Osteoblast (primary cell): ENCODE measurements around the gene OR10H2. TPM values are rescaled to one million over a fixed set of nuclear protein-coding genes. Genes with fewer than 3 reads are reported as not detected.
"Not testable (repeated sequence)": the region's sequence is repeated elsewhere in the genome, so short reads cannot be mapped to it uniquely, and the experiment has no call there.

ENCODE experiments used
- DNase-seq: peaks from one replicate; pipeline ENCODE4 v3.0.0; 2011; ENCODE audit warnings: low spot score, mixed read lengths; ENCODE audit not compliant: insufficient read length; ENCODE audit errors: missing footprints
- H2AFZ ChIP-seq: 2 replicates; pipeline ENCODE4 v1.6.0; 2011; ENCODE audit warnings: mild to moderate bottlenecking, low read length
- H3K27ac ChIP-seq: 2 replicates; pipeline ENCODE4 v1.5.1; 2011; ENCODE audit warnings: mild to moderate bottlenecking, low read depth, low read length, moderate library complexity
- H3K27me3 ChIP-seq: 2 replicates; pipeline ENCODE4 v1.6.0; 2012; ENCODE audit warnings: mild to moderate bottlenecking, control low read depth, inconsistent platforms, low read length, moderate library complexity; ENCODE audit not compliant: insufficient read depth
- H3K36me3 ChIP-seq: 2 replicates; pipeline ENCODE4 v1.5.1; 2011; ENCODE audit warnings: mild to moderate bottlenecking, low read length, control low read depth, moderate library complexity; ENCODE audit not compliant: insufficient read depth
- H3K4me1 ChIP-seq: 2 replicates; pipeline ENCODE4 v1.5.1; 2011; ENCODE audit warnings: mild to moderate bottlenecking, low read length, control low read depth, moderate library complexity; ENCODE audit not compliant: insufficient read depth
- H3K4me2 ChIP-seq: 2 replicates; pipeline ENCODE4 v1.6.0; 2011; ENCODE audit warnings: mild to moderate bottlenecking, low read length; ENCODE audit not compliant: insufficient read depth
- H3K4me3 ChIP-seq: fragments of 200-600 bp; sonication (generic); 3 replicates; pipeline ENCODE4 v1.5.1; 2012; ENCODE audit warnings: mild to moderate bottlenecking, low read length, inconsistent platforms; ENCODE audit not compliant: insufficient read depth
- H3K79me2 ChIP-seq: 2 replicates; pipeline ENCODE4 v1.6.0; 2012; ENCODE audit warnings: mild to moderate bottlenecking, low read length, control low read depth, inconsistent platforms; ENCODE audit not compliant: insufficient read depth
- H3K9me3 ChIP-seq: 2 replicates; pipeline ENCODE4 v1.5.1; 2011; ENCODE audit warnings: low read depth, low read length, control low read depth
- H4K20me1 ChIP-seq: 2 replicates; pipeline ENCODE4 v1.6.0; 2012; ENCODE audit warnings: mild to moderate bottlenecking, low read length, control low read depth; ENCODE audit not compliant: insufficient read depth
- total RNA-seq: library from RNA; depleted of rRNA; stranded (reverse); fragments of >200 nt; gene quantifications from 2 replicates; pipeline ENCODE4 v1.2.3, GENCODE V29; 2012
- TF ChIP-seq, protein P1 (sequence below): IDR thresholded peaks from 2 replicates; pipeline ENCODE4 v1.5.1; 2011; ENCODE audit warnings: mild to moderate bottlenecking, low read depth, low read length, moderate library complexity; ENCODE audit errors: extremely low read depth

Gene OR10H2
- total RNA-seq, 1 donor, result not detected

- H3K36me3 ChIP-seq, result no peaks in the 10 kb centered on the region
- no peaks in the 10 kb centered on the region for H3K4me1 ChIP-seq
- H3K79me2 ChIP-seq, result no peaks in the 10 kb centered on the region
- no peak overlapping the region for H2AFZ ChIP-seq
- H3K27me3 ChIP-seq, result no peaks in the 10 kb centered on the region
- TF ChIP-seq, protein P1, sequence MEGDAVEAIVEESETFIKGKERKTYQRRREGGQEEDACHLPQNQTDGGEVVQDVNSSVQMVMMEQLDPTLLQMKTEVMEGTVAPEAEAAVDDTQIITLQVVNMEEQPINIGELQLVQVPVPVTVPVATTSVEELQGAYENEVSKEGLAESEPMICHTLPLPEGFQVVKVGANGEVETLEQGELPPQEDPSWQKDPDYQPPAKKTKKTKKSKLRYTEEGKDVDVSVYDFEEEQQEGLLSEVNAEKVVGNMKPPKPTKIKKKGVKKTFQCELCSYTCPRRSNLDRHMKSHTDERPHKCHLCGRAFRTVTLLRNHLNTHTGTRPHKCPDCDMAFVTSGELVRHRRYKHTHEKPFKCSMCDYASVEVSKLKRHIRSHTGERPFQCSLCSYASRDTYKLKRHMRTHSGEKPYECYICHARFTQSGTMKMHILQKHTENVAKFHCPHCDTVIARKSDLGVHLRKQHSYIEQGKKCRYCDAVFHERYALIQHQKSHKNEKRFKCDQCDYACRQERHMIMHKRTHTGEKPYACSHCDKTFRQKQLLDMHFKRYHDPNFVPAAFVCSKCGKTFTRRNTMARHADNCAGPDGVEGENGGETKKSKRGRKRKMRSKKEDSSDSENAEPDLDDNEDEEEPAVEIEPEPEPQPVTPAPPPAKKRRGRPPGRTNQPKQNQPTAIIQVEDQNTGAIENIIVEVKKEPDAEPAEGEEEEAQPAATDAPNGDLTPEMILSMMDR, result no peak
- DNase-seq, result no peak
- H3K4me3 ChIP-seq, result no peak overlapping the region
- H4K20me1 ChIP-seq, result no peaks in the 10 kb centered on the region
- no peak overlapping the region for H3K4me2 ChIP-seq
- no peak overlapping the region for H3K27ac ChIP-seq
- no peaks in the 10 kb centered on the region for H3K9me3 ChIP-seq
These were observed 30.6 kb downstream of the OR10H2 start for GRCh38 chr19:15758379-15758778.

DNA sequence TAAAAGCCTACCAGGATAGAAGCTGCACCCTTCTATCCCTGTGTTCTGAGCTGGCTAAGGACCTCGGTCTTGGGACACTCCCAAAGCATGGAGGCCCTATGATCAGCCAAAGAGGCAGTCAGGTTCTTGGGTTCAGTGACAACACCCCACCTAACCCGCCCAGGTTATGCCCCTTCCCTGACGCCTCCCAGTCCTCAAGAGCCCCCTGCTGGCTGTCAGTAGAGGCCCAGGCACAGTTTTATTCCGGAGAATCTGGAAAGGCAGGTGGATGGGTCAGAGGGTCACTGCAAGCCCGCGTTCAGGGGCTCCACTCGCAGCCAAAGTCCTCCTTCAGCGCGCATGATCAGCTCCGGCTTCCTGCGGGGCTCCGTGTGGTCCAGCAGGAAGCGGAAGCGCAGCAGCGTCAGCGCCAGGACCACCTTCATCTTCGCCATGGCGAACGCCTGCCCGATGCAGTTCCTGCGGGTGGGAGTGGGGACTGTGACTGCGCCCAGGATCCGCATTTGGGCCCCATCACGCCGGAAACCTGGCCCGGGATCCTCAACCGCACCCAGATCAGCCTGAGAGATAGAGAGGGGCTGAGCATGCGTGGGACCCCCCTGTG lies 32.2 kb downstream of the OR10H2 start:
- H4K20me1 ChIP-seq, result no peaks in the 10 kb centered on the region
- H2AFZ ChIP-seq, result no peak overlapping the region
- TF ChIP-seq, protein P1, result no peak
- H3K4me3 ChIP-seq, result no peak overlapping the region
- no peaks in the 10 kb centered on the region for H3K27me3 ChIP-seq
- H3K9me3 ChIP-seq, result no peaks in the 10 kb centered on the region
- no peak for DNase-seq
- H3K4me1 ChIP-seq, result no peaks in the 10 kb centered on the region
- H3K36me3 ChIP-seq, result no peaks in the 10 kb centered on the region
- no peak overlapping the region for H3K4me2 ChIP-seq
- no peak overlapping the region for H3K27ac ChIP-seq
- no peaks in the 10 kb centered on the region for H3K79me2 ChIP-seq

DNA sequence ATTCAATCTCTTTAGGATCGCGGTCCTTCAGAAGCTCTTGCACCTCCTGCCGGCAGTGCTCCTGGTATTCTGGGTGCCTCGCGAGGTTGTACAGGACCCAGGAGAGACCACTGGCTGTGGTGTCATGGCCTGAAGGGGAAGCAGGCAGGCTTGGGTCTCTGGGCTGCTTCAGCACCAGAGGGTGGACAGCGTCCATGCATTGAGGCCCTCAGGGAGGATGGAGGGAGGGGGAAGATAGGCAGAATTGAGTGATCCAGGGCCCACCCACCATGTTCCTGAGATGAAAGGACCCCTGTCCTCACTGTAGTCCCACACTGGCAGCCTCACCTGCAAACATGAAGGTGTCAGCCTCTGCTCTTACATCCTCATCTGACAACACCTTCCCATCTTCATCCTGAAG lies 41.8 kb downstream of the OR10H2 start:
- Histone ChIP-seq H2AFZ (no peak overlapping the region), H3K4me2 (no peak overlapping the region), H3K27me3 (no peaks in the 10 kb centered on the region), H3K36me3 (no peaks in the 10 kb centered on the region), H3K4me1 (no peaks in the 10 kb centered on the region), H3K79me2 (no peaks in the 10 kb centered on the region), H3K4me3 (no peak overlapping the region), H4K20me1 (no peaks in the 10 kb centered on the region), H3K27ac (no peak overlapping the region), H3K9me3 (no peaks in the 10 kb centered on the region)
- TF ChIP-seq, protein P1, result no peak
- DNase-seq, result no peak

- not testable (repeated sequence) for H3K27me3 ChIP-seq, H3K27ac ChIP-seq, H3K79me2 ChIP-seq, DNase-seq, H4K20me1 ChIP-seq, H3K4me1 ChIP-seq, H3K4me3 ChIP-seq, H3K36me3 ChIP-seq, H2AFZ ChIP-seq, H3K4me2 ChIP-seq, H3K9me3 ChIP-seq
These were observed 46.3 kb downstream of the OR10H2 start for GRCh38 chr19:15774159-15774558.
